Transverse colon (tissue), 4 donors: Measurements from ENCODE around the gene DYRK1B. TPM values are rescaled to one million over a fixed set of nuclear protein-coding genes. Genes with fewer than 3 reads are reported as not detected.

Experiments
- DNase-seq: peaks from one replicate; pipeline ENCODE4 v3.0.0-alpha.2; 2019
- H3K27ac ChIP-seq, 4 donors: fragments of 200-600 bp; sonication (generic); 2 replicates each; pipeline ENCODE4 v1.5.1; 2016 to 2018; ENCODE audit warnings: inconsistent platforms in 4 of 4
- H3K27me3 ChIP-seq: fragments of 200-600 bp; sonication (generic); 2 replicates; pipeline ENCODE4 v1.5.1; 2017; ENCODE audit warnings: inconsistent platforms
- H3K36me3 ChIP-seq, 4 donors: fragments of 200-600 bp; sonication (generic); 2 replicates each; pipeline ENCODE4 v1.5.1; 2017 to 2019; ENCODE audit warnings: inconsistent platforms in 4 of 4
- H3K4me1 ChIP-seq, 4 donors: fragments of 200-600 bp; sonication (generic); 2 replicates each; pipeline ENCODE4 v1.5.1; 2017 to 2020; ENCODE audit warnings: inconsistent platforms in 4 of 4
- H3K4me3 ChIP-seq, 4 donors: fragments of 200-600 bp; sonication (generic); 1 replicate in 1 of 4; 2 replicates in 3 of 4; pipeline versions ENCODE4 v1.5.1 to v1.6.1; 2017 to 2019; ENCODE audit warnings: inconsistent platforms in 4 of 4
- H3K9me3 ChIP-seq, 2 donors: fragments of 200-600 bp; sonication (generic); 2 replicates each; pipeline ENCODE4 v1.5.1; 2017 to 2019; ENCODE audit warnings: inconsistent platforms in 2 of 2
- CTCF ChIP-seq, 5 experiments: fragments of 200-600 bp in 3 of 5; fragments of 450-650 bp in 2 of 5; sonication (generic) in 3 of 5; IDR thresholded peaks; 1 replicate in 2 of 5; 2 replicates in 3 of 5; pipeline ENCODE4 v1.5.1; 2016 to 2017; ENCODE audit warnings: antibody characterized with exemption in 5 of 5, inconsistent platforms in 3 of 5, mild to moderate bottlenecking in 2 of 5, moderate library complexity in 1 of 5
- EP300 ChIP-seq: sonication (generic); formaldehyde crosslinking; IDR thresholded peaks from one replicate; pipeline ENCODE4 v1.6.1; 2017; ENCODE audit warnings: antibody characterized with exemption, low read depth
- POLR2A ChIP-seq: fragments of 450-650 bp; IDR thresholded peaks from one replicate; pipeline ENCODE4 v1.6.1; 2016; ENCODE audit warnings: antibody characterized with exemption, mild to moderate bottlenecking, moderate library complexity
- POLR2AphosphoS5 ChIP-seq, 3 donors: sonication (generic); formaldehyde crosslinking; IDR thresholded peaks; one replicate each; pipeline ENCODE4 v1.6.1; 2016; ENCODE audit warnings: antibody characterized with exemption in 3 of 3
- WGBS, 2 donors: methylation state at CpG; one replicate each; pipeline ENCODE4 v1.1.5; 2018; ENCODE audit warnings: low coverage in 1 of 2; 5-methylcytosine and 5-hydroxymethylcytosine counted together
- in situ Hi-C, 4 donors: fragments of 200-750 bp; cut with MboI; loops; one replicate each; pipeline versions ENCODE4 v1.15.0 to v1.15.1; 2017; ENCODE audit warnings: low sequenced_read_pairs in 3 of 4, low pct_ligation_motif_present in 1 of 4, low pct_unique_long_range_greater_than_20kb in 1 of 4
- intact Hi-C: fragments of 100-400 bp; cut with DNase I; formaldehyde crosslinking; loops from one replicate; pipeline ENCODE4 v1.15.1; 2023; ENCODE audit warnings: low total_unique reads
- total RNA-seq, 4 donors: library from RNA; depleted of rRNA; stranded (reverse); fragments of >200 nt; gene quantifications; one replicate each; pipeline ENCODE4 v1.1.0, GENCODE V29; 2016

The DYRK1B gene
- total RNA-seq, 4 donors from 2014 or later = 13.3 to 16.1 (median 15.1) TPM

GRCh38 chr19:39845172-39845571, 11.2 kb upstream of the DYRK1B start:
- Histone ChIP-seq H3K9me3 (no peaks in the 10 kb centered on the region), H3K4me3 (peak overlapping the region; percentile 71 to 87 (median 76)), H3K27ac (peak overlapping the region in 1 of 4 donors; percentile 82), H3K36me3 (peaks cover 0 to under 1% (median 0%) of the 10 kb centered on the region in 4 donors), H3K27me3 (no peaks in the 10 kb centered on the region), H3K4me1 (peaks cover 15 to 48% (median 28%) of the 10 kb centered on the region in 4 donors)
- in situ Hi-C loops = loop anchor here in 2 of 4 donors (10.0 kb wide), 1 partner anchor 50 kb away; no protein-coding TSS in a partner anchor
- 20% methylated on average over 5 of the region's 5 CpGs; no CpG with 5 or more reads in 1 of the 2 donors for WGBS, 2 donors
- intact Hi-C loops = no loop called here
- TF ChIP-seq CTCF (IDR thresholded peaks at IDR 0.05) = no peak
- TF ChIP-seq POLR2A = no peak
- TF ChIP-seq POLR2AphosphoS5 (IDR thresholded peaks at IDR 0.05) = no peak
- no peak for TF ChIP-seq EP300
- DNase-seq = no peak

DNA sequence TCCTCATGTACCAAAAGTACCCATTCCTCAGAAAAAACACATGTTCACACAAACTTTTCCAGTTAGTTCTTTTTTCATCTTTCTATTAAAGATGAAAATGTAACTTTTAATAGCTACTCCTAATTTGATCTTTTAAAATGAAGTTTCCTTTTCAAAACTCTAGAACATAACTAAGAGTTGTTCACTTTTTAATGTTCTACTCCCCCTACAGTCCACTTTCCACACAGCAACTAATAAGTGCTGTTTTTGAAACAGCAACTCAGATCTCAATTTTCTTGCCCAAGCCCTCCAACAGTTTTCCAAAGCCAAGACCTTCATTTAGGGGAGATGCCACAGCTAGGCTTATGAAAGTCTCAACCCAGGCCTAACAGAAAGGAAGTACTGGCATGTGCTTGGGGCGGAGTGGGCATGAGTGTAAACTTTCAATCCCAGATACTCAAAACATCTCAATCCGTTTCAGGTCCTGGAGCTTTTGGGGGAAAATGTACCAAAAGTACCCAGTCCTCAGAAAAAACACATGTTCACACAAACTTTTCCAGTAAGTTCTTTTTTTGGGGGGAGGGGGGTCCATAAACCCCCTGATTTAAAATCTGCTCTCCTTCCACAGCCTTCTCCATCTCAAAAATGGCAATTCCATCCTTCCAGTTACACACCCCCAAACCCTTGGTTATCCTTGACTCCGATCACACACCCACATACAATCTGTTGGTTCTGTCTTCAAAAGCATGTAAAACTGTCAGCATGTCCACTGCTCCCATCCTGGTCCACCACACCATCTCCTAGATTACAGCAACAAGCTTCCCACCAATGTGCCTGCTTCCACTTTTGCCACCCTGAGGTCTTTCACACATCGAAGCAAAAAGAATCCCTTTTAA, 10.2 kb upstream of the DYRK1B start:
- H3K27ac ChIP-seq = no peak overlapping the region
- in situ Hi-C loops = loop anchor here in 2 of 4 donors (10.0 kb wide), 1 partner anchor 49 kb away; no protein-coding TSS in a partner anchor
- H3K4me3 ChIP-seq = no peak overlapping the region
- H3K27me3 ChIP-seq = no peaks in the 10 kb centered on the region
- TF ChIP-seq CTCF (IDR thresholded peaks at IDR 0.05) (peak; percentile 45 to 61 (median 56)), EP300 (no peak)
- WGBS, 2 donors = 49 to 51% methylated on average over 4 of the region's 4 CpGs
- intact Hi-C loops = no loop called here
- no peak for DNase-seq
- no peaks in the 10 kb centered on the region for H3K9me3 ChIP-seq
- H3K4me1 ChIP-seq = peaks cover 15 to 48% (median 28%) of the 10 kb centered on the region in 4 donors
- H3K36me3 ChIP-seq = peaks cover 0 to 9% (median 0%) of the 10 kb centered on the region in 4 donors

- in situ Hi-C loops (loop anchor here in 2 of 4 donors (10.0 kb wide), 1 partner anchor 48 kb away; no protein-coding TSS in a partner anchor), intact Hi-C loops (no loop called here)
- Histone ChIP-seq H3K27ac (no peak overlapping the region), H3K27me3 (no peaks in the 10 kb centered on the region), H3K4me3 (no peak overlapping the region), H3K4me1 (peaks cover 15 to 48% (median 28%) of the 10 kb centered on the region in 4 donors), H3K36me3 (peaks cover 0 to 15% (median under 1%) of the 10 kb centered on the region in 4 donors), H3K9me3 (no peaks in the 10 kb centered on the region)
- 70 to 85% methylated on average over 3 to 7 of the region's 7 CpGs for WGBS, 2 donors
- TF ChIP-seq EP300 (no peak), CTCF (IDR thresholded peaks at IDR 0.05) (no peak), POLR2AphosphoS5 (IDR thresholded peaks at IDR 0.05) (no peak), POLR2A (no peak)
- DNase-seq = no peak
Observed at GRCh38 chr19:39842693-39843435, 8.9 kb upstream of the DYRK1B start.

- intact Hi-C loops = no loop called here
- peaks cover 0 to 30% (median 8%) of the 10 kb centered on the region in 4 donors for H3K36me3 ChIP-seq
- H3K27me3 ChIP-seq = no peaks in the 10 kb centered on the region
- WGBS, 2 donors = 90 to 93% methylated on average over 3 to 4 of the region's 4 CpGs
- H3K27ac ChIP-seq = no peak overlapping the region
- H3K4me3 ChIP-seq = no peak overlapping the region
- DNase-seq = no peak
- H3K4me1 ChIP-seq = peaks cover 10 to 34% (median 20%) of the 10 kb centered on the region in 4 donors
- TF ChIP-seq POLR2A (no peak), CTCF (IDR thresholded peaks at IDR 0.05) (no peak), EP300 (no peak), POLR2AphosphoS5 (IDR thresholded peaks at IDR 0.05) (no peak)
- H3K9me3 ChIP-seq = no peaks in the 10 kb centered on the region
- in situ Hi-C loops = loop anchor here in 2 of 4 donors (10.0 kb wide), 1 partner anchor 46 kb away; no protein-coding TSS in a partner anchor
Observed at GRCh38 chr19:39841041-39841440, 7.1 kb upstream of the DYRK1B start.
